T47D (cell line): ENCODE data around the gene NALCN.

ENCODE experiments used
- DNase-seq, 2 experiments: peaks; one replicate each; pipeline versions ENCODE4 v3.0.0 to v3.0.0-alpha.2; 2011 to 2012; ENCODE audit warnings: low read depth in 1 of 2, low spot score in 1 of 2
- JUND ChIP-seq: IDR thresholded peaks from 2 replicates; pipeline ENCODE4 v1.6.1; 2012; ENCODE audit warnings: low read depth
- in situ Hi-C: cut with HindIII; loops from 2 replicates; pipeline ENCODE4 v1.10.0; 2016; ENCODE audit warnings: low sequenced_read_pairs, low pct_unique_long_range_greater_than_20kb

Gene NALCN

GRCh38 chr13:101283782-101284181 is 132.5 kb downstream of the NALCN start:
- no peak for TF ChIP-seq JUND
- no peak for DNase-seq
- in situ Hi-C loops: no loop called here

GRCh38 chr13:101272886-101273285 is 143.4 kb downstream of the NALCN start:
- in situ Hi-C loops: no loop called here
- no peak for DNase-seq
- TF ChIP-seq JUND: no peak

GRCh38 chr13:101271681-101272245 is 144.5 kb downstream of the NALCN start:
- no peak for TF ChIP-seq JUND
- no peak for DNase-seq
- in situ Hi-C loops: no loop called here

GRCh38 chr13:101267656-101268055 is 148.7 kb downstream of the NALCN start:
- in situ Hi-C loops: no loop called here
- DNase-seq: no peak
- TF ChIP-seq JUND: no peak

- TF ChIP-seq JUND: no peak
- in situ Hi-C loops: no loop called here
- DNase-seq: no peak
Measured at GRCh38 chr13:101265934-101266333, 150.4 kb downstream of the NALCN start.

GRCh38 chr13:101264931-101265330 is 151.4 kb downstream of the NALCN start:
- DNase-seq: no peak
- in situ Hi-C loops: no loop called here
- TF ChIP-seq JUND: no peak

GRCh38 chr13:101262306-101262705 is 154.0 kb downstream of the NALCN start:
- in situ Hi-C loops: no loop called here
- TF ChIP-seq JUND: no peak
- DNase-seq: no peak

GRCh38 chr13:101258509-101258908 is 157.8 kb downstream of the NALCN start:
- in situ Hi-C loops: no loop called here
- no peak for DNase-seq
- no peak for TF ChIP-seq JUND

- DNase-seq: peak in 1 of 2 experiments; percentile 5
- in situ Hi-C loops: no loop called here
- TF ChIP-seq JUND: no peak
Measured at GRCh38 chr13:101258071-101258470, 158.2 kb downstream of the NALCN start.

- TF ChIP-seq JUND: no peak
- DNase-seq: no peak
- in situ Hi-C loops: no loop called here
Measured at GRCh38 chr13:101248739-101249514, 167.4 kb downstream of the NALCN start.

GRCh38 chr13:101242720-101243119 is 173.6 kb downstream of the NALCN start:
- in situ Hi-C loops: no loop called here
- TF ChIP-seq JUND: no peak
- DNase-seq: no peak

GRCh38 chr13:101238555-101238954 is 177.8 kb downstream of the NALCN start:
- no peak for DNase-seq
- in situ Hi-C loops: no loop called here
- TF ChIP-seq JUND: no peak

GRCh38 chr13:101231751-101232428 is 184.4 kb downstream of the NALCN start:
- no peak for DNase-seq
- no peak for TF ChIP-seq JUND
- in situ Hi-C loops: no loop called here
